GM12878 (cell line): ENCODE data around the gene COL13A1. TPM values are rescaled to one million over a fixed set of nuclear protein-coding genes. Genes with fewer than 3 reads are reported as not detected.

Experiments used
- ATAC-seq: fragments of 200-7000 bp; cut with Tn5 transposase; 3 replicates; pipeline ENCODE4 v1.9.1; 2020; ENCODE audit warnings: mild to moderate bottlenecking, moderate library complexity
- BruUV-seq: library from RNA; stranded (reverse); fragments of 400-500 nt; replicated peaks from 2 replicates; lab custom pipeline; 2021; lab: Mats Ljungman, UMichigan
- CTCF ChIA-PET: fragments of 300-600 bp; sonication (Branson Sonifier 250); formaldehyde crosslinking; extraction: SDS; loops from one replicate; lab custom pipeline; 2021; ENCODE audit warnings: inconsistent platforms; lab: Yijun Ruan, JAX
- POLR2A ChIA-PET: fragments of 350-600 bp; formaldehyde crosslinking; extraction: SDS; loops from one replicate; lab custom pipeline; 2021; ENCODE audit warnings: inconsistent platforms; lab: Charles Lee
- RAD21 ChIA-PET: fragments of 300-600 bp; sonication (Branson Sonifier 250); formaldehyde crosslinking; loops from one replicate; lab custom pipeline; 2023; ENCODE audit warnings: antibody characterized with exemption; ENCODE audit not compliant: unreplicated experiment; lab: Charles Lee
- SMC1A ChIA-PET: fragments of 300-600 bp; sonication (Branson Sonifier 250); formaldehyde crosslinking; loops from one replicate; lab custom pipeline; 2023; ENCODE audit not compliant: unreplicated experiment, uncharacterized antibody; lab: Charles Lee
- DNase-seq: peaks from one replicate; pipeline ENCODE4 v3.0.0-alpha.2; 2011; ENCODE audit warnings: low read depth, low spot score
- FAIRE-seq: peaks from 3 replicates; lab custom pipeline; 2011; peaks lifted over from hg19 to GRCh38; lab: Jason Lieb, UNC
- H2AFZ ChIP-seq: 2 replicates; pipeline ENCODE4 v1.6.0; 2011; ENCODE audit warnings: low read depth, low read length, control low read depth; ENCODE audit not compliant: control insufficient read depth
- H3K27ac ChIP-seq: 2 replicates; pipeline ENCODE4 v1.5.1; 2011; ENCODE audit warnings: control low read depth; ENCODE audit not compliant: control insufficient read depth, insufficient read depth
- H3K27me3 ChIP-seq, 2 experiments: replicated peaks in 1 of 2; 2 replicates each; pipeline versions ENCODE4 v1.6.0 to v1.6.1; 2011; ENCODE audit warnings: low read length in 1 of 2; ENCODE audit not compliant: control insufficient read depth in 2 of 2, insufficient read depth in 2 of 2
- H3K36me3 ChIP-seq, 2 experiments: 2 replicates each; pipeline ENCODE4 v1.5.1; 2011; ENCODE audit warnings: low read length in 1 of 2; ENCODE audit not compliant: control insufficient read depth in 2 of 2, insufficient read depth in 2 of 2
- H3K4me1 ChIP-seq: 2 replicates; pipeline ENCODE4 v1.6.1; 2011; ENCODE audit warnings: mild to moderate bottlenecking, low read length, moderate library complexity, mixed read lengths; ENCODE audit not compliant: control insufficient read depth, insufficient read depth
- H3K4me2 ChIP-seq: 2 replicates; pipeline ENCODE4 v1.6.0; 2011; ENCODE audit warnings: control low read depth; ENCODE audit not compliant: control insufficient read depth, insufficient read depth
- H3K4me3 ChIP-seq: fragments of 200-600 bp; sonication (generic); 2 replicates; pipeline ENCODE4 v1.5.1; 2016
- H3K79me2 ChIP-seq: 2 replicates; pipeline ENCODE4 v1.6.0; 2011; ENCODE audit warnings: low read length; ENCODE audit not compliant: control insufficient read depth, insufficient read depth
- H3K9ac ChIP-seq: 2 replicates; pipeline ENCODE4 v1.8.0; 2011; ENCODE audit warnings: low read length, control low read depth, mixed read lengths; ENCODE audit not compliant: control insufficient read depth, insufficient read depth
- H3K9me3 ChIP-seq: replicated peaks from 3 replicates; pipeline ENCODE4 v1.5.1; 2011; ENCODE audit warnings: mild to moderate bottlenecking, low read length; ENCODE audit not compliant: control insufficient read depth, insufficient read depth
- H4K20me1 ChIP-seq: 2 replicates; pipeline ENCODE4 v1.6.0; 2011; ENCODE audit not compliant: control insufficient read depth, insufficient read depth
- CHD1 ChIP-seq: IDR thresholded peaks from 2 replicates; pipeline ENCODE4 v1.6.1; 2012; ENCODE audit warnings: low read depth, low read length, improper control_type of control experiment
- IKZF2 ChIP-seq, 2 experiments: fragments of 450-650 bp; IDR thresholded peaks; 2 replicates each; pipeline ENCODE4 v1.6.1; 2017; ENCODE audit warnings: mild to moderate bottlenecking in 2 of 2, moderate library complexity in 2 of 2
- JUND ChIP-seq: IDR thresholded peaks from 2 replicates; pipeline ENCODE4 v1.6.1; 2012; ENCODE audit warnings: low read depth, mild to moderate bottlenecking, low read length, improper control_type of control experiment, moderate library complexity
- KLF5 ChIP-seq: fragments of 450-650 bp; IDR thresholded peaks from 2 replicates; pipeline ENCODE4 v1.6.1; 2014; ENCODE audit warnings: mild to moderate bottlenecking; ENCODE audit not compliant: partially characterized antibody
- MEF2A ChIP-seq: IDR thresholded peaks from 2 replicates; pipeline ENCODE4 v1.6.1; 2011; ENCODE audit warnings: low read depth, mild to moderate bottlenecking, low read length, moderate library complexity; ENCODE audit not compliant: insufficient read depth
- MTA2 ChIP-seq: fragments of 450-650 bp; IDR thresholded peaks from 2 replicates; pipeline ENCODE4 v1.6.1; 2016; ENCODE audit warnings: low read depth, mild to moderate bottlenecking, moderate library complexity
- MYB ChIP-seq: fragments of 150-350 bp; IDR thresholded peaks from 2 replicates; pipeline ENCODE4 v1.6.1; 2014; ENCODE audit warnings: mild to moderate bottlenecking, low read depth, low read length, borderline replicate concordance
- NRF1 ChIP-seq: conservative IDR thresholded peaks from 2 replicates; pipeline ENCODE4 v1.6.1; 2011; ENCODE audit warnings: mild to moderate bottlenecking, low read depth, low read length, improper control_type of control experiment
- RB1 ChIP-seq: fragments of 450-650 bp; formaldehyde crosslinking; IDR thresholded peaks from 2 replicates; pipeline ENCODE4 v1.6.1; 2017; ENCODE audit warnings: mild to moderate bottlenecking, borderline replicate concordance
- RFX5 ChIP-seq: IDR thresholded peaks from 2 replicates; pipeline ENCODE4 v1.6.1; 2011; ENCODE audit warnings: low read depth, low read length, improper control_type of control experiment
- RUNX3 ChIP-seq: IDR thresholded peaks from 2 replicates; pipeline ENCODE4 v1.6.1; 2012; ENCODE audit warnings: low read length, inconsistent platforms
- TCF7 ChIP-seq: IDR thresholded peaks from 2 replicates; pipeline ENCODE4 v1.6.1; 2014; ENCODE audit warnings: antibody characterized with exemption, borderline replicate concordance
- ZBTB40 ChIP-seq: fragments of 450-650 bp; IDR thresholded peaks from 2 replicates; pipeline ENCODE4 v1.6.1; 2016; ENCODE audit warnings: mild to moderate bottlenecking, moderate library complexity, borderline replicate concordance
- ZNF384 ChIP-seq: IDR thresholded peaks from 2 replicates; pipeline ENCODE4 v1.6.1; 2012; ENCODE audit warnings: low read depth, mild to moderate bottlenecking, low read length, improper control_type of control experiment, borderline replicate concordance
- ZZZ3 ChIP-seq: IDR thresholded peaks from 2 replicates; pipeline ENCODE4 v1.6.1; 2011; ENCODE audit warnings: low read depth; ENCODE audit not compliant: control insufficient read depth, insufficient read length
- WGBS: methylation state at CpG from one replicate; pipeline ENCODE4 v1.1.6; 2016; ENCODE audit warnings: low lambda C conversion rate; ENCODE audit not compliant: insufficient replicate concordance, insufficient coverage; ENCODE audit errors: missing lambda C conversion rate; 5-methylcytosine and 5-hydroxymethylcytosine counted together
- in situ Hi-C: fragments of 300-500 bp; cut with MboI; formaldehyde crosslinking; loops from 9 replicates; pipeline ENCODE4 v1.14.3; 2018; ENCODE audit warnings: mixed read lengths
- intact Hi-C: fragments of 100-400 bp; cut with micrococcal nuclease; formaldehyde crosslinking; loops from one replicate; pipeline ENCODE4 v1.14.2; 2022; ENCODE audit not compliant: unreplicated experiment
- polyA plus RNA-seq, 11 experiments: library from polyadenylated mRNA; depleted of rRNA in 4 of 11; unstranded in 6 of 11; stranded (reverse) in 5 of 11; fragments of >200 nt; fragmentation: Nextera tagmentation in 4 of 11; fragmentation: Illumina TruSeq in 1 of 11; extraction: Ambion mirVana in 4 of 11; extraction: Trizol in 1 of 11; gene quantifications; 1 replicate in 1 of 11; 2 replicates in 10 of 11; pipeline versions ENCODE4 v1.2.1 to v1.2.3, GENCODE V29; 2011 to 2016; ENCODE audit warnings: inconsistent platforms in 2 of 11, missing spikeins in 2 of 11, low read depth in 1 of 11
- total RNA-seq, 4 experiments: library from RNA; depleted of rRNA in 3 of 4; stranded (reverse); fragments of >200 nt in 3 of 4; fragmentation: Illumina TruSeq in 1 of 4; extraction: Trizol in 1 of 4; gene quantifications; 2 replicates each; pipeline versions ENCODE4 v1.2.1 to v1.2.3, GENCODE V29; 2013 to 2021
- TF ChIP-seq, protein P1 (sequence below): fragments of 450-650 bp; IDR thresholded peaks from 2 replicates; pipeline ENCODE4 v1.6.1; 2016; ENCODE audit warnings: mild to moderate bottlenecking
- TF ChIP-seq, protein P2 (sequence below): IDR thresholded peaks from 2 replicates; pipeline ENCODE4 v1.6.1; 2012; ENCODE audit warnings: mild to moderate bottlenecking, low read depth, low read length

The COL13A1 gene
- total and polyA plus RNA-seq, 10 of the 15 experiments (the other 5 are each of a cell fraction or from before 2014, with no cell fraction given) = 0.03 to 0.15 (median 0.05) TPM; not detected in 7

DNA sequence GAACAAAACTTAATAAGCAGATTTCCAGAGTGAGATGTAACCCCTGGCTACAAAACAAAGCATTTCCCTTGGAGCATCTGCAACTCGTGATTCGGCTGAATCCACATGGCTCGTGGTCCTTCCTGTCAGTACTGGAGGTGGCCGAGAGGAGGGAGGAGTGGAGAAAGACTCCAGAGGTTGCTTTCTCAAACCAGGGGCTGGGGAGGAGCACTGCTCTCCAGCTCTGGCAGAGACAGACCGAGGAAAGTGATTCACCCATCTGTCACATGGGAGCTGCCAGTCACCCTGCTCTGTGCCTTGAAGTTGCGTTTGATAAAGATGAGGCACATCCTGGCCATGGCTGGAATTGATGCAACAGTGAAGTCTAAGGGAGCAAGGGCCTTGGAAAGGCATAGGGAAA, 72.7 kb downstream of the COL13A1 start:
- TF ChIP-seq MEF2A (no peak), ZBTB40 (no peak), ZNF384 (no peak), TCF7 (no peak), CHD1 (no peak), NRF1 (no peak), ZZZ3 (no peak), MTA2 (no peak), RUNX3 (no peak), JUND (no peak), RFX5 (no peak), IKZF2 (IDR thresholded peaks at IDR 0.05) (no peak), RB1 (no peak), KLF5 (no peak), MYB (no peak)
- TF ChIP-seq, protein P1, sequence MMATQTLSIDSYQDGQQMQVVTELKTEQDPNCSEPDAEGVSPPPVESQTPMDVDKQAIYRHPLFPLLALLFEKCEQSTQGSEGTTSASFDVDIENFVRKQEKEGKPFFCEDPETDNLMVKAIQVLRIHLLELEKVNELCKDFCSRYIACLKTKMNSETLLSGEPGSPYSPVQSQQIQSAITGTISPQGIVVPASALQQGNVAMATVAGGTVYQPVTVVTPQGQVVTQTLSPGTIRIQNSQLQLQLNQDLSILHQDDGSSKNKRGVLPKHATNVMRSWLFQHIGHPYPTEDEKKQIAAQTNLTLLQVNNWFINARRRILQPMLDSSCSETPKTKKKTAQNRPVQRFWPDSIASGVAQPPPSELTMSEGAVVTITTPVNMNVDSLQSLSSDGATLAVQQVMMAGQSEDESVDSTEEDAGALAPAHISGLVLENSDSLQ = no peak
- TF ChIP-seq, protein P2, sequence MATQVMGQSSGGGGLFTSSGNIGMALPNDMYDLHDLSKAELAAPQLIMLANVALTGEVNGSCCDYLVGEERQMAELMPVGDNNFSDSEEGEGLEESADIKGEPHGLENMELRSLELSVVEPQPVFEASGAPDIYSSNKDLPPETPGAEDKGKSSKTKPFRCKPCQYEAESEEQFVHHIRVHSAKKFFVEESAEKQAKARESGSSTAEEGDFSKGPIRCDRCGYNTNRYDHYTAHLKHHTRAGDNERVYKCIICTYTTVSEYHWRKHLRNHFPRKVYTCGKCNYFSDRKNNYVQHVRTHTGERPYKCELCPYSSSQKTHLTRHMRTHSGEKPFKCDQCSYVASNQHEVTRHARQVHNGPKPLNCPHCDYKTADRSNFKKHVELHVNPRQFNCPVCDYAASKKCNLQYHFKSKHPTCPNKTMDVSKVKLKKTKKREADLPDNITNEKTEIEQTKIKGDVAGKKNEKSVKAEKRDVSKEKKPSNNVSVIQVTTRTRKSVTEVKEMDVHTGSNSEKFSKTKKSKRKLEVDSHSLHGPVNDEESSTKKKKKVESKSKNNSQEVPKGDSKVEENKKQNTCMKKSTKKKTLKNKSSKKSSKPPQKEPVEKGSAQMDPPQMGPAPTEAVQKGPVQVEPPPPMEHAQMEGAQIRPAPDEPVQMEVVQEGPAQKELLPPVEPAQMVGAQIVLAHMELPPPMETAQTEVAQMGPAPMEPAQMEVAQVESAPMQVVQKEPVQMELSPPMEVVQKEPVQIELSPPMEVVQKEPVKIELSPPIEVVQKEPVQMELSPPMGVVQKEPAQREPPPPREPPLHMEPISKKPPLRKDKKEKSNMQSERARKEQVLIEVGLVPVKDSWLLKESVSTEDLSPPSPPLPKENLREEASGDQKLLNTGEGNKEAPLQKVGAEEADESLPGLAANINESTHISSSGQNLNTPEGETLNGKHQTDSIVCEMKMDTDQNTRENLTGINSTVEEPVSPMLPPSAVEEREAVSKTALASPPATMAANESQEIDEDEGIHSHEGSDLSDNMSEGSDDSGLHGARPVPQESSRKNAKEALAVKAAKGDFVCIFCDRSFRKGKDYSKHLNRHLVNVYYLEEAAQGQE = no peak
- Histone ChIP-seq H3K79me2 (no peaks in the 10 kb centered on the region), H3K4me3 (no peak overlapping the region), H4K20me1 (no peaks in the 10 kb centered on the region), H3K36me3 (no peaks in the 10 kb centered on the region), H2AFZ (no peak overlapping the region), H3K9ac (no peak overlapping the region), H3K27ac (no peak overlapping the region), H3K9me3 (no peaks in the 10 kb centered on the region), H3K4me2 (no peak overlapping the region), H3K4me1 (no peaks in the 10 kb centered on the region), H3K27me3 (peaks cover 2 to 3% of the 10 kb centered on the region in 2 experiments; a peak in 3 of 4 replicates)
- no TSS peak for BruUV-seq
- ChIA-PET POLR2A (no interaction called here), CTCF (no interaction called here), SMC1A (no interaction called here), RAD21 (no interaction called here)
- FAIRE-seq (no peak), ATAC-seq (no peak), DNase-seq (no peak)
- in situ Hi-C loops (no loop called here), intact Hi-C loops (no loop called here)
- WGBS = 12% methylated on average over 6 of the region's 6 CpGs
